COLO668 (cell line): ENCODE results near the gene CACNB1.

Experiments used
- DNase-seq: peaks from one replicate; lab custom pipeline; 2025; ENCODE audit not compliant: unreplicated experiment; lab: John Stamatoyannopoulos, UW

The CACNB1 gene

DNA sequence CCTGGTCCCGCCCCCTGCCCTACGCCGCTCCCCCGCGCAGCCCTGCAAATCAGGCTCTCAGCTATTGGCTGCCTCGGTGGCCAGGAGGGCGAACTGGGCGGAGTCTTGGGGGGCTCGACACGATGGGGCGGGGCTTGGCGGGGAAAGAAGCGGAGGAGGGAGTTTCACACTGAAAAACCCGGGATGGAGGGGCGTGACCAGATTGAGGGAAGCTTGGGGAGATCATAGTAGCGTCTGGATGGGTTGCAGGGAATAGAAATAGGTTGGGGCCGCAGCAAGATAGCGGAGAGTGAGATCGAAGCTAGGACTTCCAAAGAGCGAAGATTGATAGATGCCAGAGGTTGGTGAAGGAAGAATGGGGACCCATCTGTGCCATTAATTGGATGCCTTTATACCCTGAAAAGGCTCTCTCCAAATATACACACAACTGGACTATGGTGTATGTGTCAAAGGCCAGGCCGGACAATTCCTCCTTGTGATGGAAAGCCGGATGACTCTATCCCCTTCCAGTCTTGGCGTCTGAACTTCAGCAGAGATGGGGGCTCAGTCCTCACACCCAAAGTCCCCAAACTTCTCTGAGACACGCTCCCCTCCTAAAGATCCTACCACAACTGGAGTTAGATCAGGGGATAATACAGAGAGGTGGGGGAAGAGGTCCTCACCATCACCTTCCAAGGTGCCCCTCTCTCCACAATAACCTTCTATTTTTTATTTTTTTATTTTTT, 28.7 kb upstream of the CACNB1 start:
- no peak for DNase-seq

DNA sequence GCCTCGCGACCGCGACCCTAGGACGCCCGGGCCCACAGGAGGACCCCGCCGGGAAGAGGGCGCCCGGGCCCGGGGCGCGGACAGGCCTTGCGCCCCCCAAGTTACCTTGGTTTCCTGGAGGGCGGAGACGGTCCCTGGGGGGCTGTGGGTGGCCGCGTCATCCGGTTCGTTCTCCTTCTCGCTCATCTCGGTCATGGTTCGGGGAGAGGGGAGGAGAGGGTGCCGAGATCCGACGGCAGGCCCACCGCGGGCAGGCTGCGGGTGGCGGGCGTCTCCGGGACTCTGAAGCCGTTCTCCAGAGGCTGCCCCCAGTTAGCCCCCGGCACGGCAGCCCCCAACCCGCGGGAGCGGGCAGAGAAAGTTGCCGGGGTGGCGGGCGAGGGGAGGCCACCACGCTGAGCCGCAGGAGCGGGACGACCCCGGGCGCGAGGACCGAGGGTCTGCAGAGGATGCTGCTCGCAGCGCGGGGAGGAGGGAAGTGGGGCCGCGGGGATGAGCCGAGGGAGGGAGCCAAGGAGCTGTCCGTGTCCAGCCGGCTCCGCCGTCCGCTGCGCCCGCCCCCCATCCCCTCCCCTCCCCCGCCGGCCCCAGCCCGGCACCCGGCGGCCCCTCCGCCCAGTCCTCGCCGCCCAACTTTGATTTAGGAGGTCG, 28.0 kb upstream of the CACNB1 start, which contains the start of gene STAC2:
STAC2 (minus strand) TSS at position 638 of the 651 bp plus-strand sequence; CDS start at position 195, 443 bp downstream.
- DNase-seq, result no peak

DNA sequence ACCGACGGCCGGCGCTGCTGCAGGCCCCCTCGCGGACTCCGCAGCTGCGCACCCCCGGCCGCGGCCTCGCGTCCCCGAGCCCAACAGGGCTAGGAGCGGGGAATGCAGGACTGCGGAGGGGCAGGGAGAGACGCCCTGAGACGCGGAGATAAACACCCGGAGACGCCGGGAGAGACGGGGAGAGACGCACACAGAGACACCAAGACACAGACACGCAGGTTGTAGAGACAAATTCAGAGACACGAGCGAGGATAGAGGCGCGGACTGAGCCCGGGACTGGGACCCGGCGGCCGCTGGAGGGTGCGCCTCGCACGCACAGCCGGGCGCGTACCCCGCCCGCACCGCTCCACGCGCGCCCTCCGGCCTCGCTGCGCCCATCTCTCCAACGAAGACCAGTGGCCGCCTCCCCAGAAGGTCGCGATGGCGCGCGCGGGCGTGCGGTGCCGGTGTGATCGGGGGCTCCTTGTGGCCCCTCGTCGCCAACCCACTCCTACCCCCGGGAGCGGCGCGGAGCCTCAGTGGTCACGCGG, 27.4 kb upstream of the CACNB1 start:
- no peak for DNase-seq

DNA sequence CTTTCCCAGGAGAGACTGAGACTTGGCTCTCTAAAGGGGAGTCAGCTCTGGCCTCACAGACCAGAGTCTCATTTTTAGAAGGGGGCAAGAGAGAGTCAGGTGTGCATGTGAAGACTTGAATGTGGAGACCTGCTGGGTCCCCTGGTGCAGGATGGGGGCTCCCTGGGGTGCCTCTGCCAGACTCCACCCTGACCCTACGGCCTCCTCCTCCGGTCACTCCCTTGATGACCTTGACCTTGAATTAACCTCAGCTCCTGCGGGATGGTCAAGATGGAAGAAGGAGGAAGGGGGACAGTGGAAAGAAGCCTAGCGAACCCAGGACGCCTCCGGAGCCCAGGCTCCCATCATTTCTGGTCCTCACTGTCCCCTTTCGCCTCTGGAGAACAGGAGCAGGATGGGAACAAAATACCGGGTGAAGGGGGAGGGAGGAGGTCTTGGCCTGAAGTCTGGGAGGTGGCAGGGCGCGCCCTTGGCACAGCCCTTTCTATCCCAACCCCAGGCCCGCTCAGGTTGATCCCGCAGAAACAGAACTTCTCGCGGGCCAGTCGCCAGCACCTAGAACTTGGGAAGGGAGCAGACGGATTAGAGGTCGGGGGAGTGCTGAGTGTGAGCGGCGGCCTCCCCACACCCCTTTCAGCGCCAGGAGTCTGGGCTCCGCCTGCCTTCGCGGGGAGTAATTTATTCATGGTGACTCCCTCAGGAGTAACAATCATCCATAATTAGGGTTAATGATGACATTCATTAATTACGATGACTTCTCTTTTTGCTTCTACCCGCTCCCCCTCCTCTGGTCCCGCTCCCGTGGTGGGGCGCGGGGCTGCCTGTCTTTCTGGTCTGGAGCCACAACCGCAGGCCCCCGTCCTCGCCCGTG, 26.7 kb upstream of the CACNB1 start:
- DNase-seq, result no peak

DNA sequence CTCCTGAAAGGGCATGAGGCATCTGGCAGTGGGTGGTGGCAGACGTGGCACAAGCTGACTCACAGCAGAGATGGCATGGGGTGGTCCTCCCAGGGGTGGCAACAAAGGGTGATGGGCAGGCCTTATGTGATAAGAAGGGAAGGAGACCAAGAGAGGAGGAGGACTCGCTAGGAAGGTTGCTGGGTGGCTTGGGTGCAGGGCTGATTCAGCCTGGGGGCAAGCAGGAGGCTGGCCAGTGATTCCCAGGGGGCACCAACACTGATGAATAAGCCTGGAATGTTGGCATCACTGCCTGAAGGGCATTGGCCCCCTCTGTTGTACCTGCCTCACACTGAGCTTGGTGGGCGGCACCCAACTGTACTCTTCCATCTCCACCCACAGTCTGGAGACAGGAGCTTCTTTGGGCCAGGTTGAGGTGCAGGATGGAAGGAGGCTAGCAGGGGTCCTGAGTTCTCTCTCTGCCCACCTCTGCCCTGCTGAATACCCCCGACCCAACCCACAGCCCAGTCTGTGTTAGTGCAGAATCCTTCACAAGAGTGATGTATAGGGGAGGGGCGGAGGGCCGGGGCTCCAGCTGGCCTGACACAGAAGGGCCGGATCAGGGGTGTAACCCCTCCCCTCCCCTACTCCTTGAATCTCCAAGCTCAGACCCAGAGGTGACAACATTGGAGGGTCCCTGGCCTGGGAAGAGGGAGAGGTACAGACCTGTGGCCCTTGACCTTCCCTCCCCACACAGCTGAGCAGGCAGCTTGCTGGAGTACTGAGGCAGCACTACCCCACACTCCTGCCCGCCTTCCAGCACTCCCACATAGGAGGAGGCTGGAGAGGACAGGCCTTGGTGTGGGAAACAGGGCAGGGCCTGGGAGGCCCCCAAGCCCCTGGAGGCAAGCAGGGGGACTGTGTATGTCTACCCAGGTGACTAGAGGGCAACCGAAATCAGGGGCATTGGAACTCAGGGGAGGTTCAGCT, 25.7 kb upstream of the CACNB1 start:
- DNase-seq, result no peak

DNA sequence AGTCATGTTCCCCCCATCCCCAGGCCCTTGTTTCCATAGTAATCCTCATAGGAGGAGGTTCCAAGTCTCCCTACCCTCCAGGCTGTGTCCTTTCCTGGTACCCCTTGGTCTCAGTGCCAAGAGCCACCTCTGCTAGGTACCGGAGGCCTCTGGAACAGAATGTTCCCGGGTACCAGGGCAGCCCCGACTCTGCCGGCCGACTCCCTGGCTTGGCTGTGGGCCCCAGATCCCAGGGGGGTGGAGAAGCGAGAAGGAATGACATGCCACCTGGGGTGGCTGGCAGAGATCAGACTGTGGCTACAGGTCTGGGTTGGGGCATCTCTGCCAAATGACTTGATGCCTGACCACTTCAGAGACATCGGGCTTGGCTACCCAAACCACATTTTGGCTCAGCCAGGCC, 24.7 kb upstream of the CACNB1 start:
- no peak for DNase-seq

DNA sequence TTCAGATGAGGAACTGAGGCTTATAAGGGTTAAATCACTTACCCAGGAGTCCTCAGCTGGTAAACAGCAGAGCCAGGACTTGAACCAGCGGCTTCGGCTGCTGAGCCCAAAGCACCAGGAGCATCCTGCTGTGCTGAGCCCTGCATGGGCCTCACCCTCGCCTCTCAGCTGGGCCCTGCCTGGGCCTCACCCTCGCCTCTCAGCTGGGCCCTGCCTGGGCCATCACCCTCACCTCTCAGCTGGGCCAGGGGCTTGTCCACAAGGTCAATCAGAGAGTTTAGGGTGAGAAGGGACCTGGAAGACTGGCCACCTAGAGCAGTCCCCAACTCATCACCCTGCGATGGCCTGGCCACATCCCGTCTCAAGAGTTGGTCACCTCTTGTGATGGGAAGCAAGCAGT, 24.1 kb upstream of the CACNB1 start:
- no peak for DNase-seq

DNA sequence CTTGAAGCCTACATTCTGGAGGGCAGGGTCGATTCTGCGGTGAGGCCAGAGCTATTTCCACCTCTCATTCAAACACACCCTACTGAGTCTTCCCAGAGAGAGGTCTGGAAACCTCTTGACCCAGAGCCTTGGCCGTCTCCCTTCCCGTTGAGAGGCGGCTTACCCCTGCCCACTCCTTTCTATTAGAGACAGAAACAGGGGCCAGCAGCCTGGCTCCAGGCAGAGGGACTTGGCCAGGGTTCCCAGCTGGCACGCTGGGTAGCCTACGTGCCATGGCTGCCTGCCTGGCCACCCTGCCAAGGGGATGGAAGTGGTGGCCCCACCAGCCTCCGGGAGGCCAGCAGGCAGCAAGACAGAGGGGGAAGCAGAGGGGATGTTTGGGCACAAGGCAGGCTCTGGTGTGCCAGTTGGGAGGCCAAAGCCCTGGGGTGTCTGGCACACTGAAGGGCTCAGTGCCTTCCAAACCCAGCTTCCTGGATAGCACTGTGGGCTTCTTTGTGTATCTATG, 22.2 kb upstream of the CACNB1 start:
- DNase-seq, result no peak

DNA sequence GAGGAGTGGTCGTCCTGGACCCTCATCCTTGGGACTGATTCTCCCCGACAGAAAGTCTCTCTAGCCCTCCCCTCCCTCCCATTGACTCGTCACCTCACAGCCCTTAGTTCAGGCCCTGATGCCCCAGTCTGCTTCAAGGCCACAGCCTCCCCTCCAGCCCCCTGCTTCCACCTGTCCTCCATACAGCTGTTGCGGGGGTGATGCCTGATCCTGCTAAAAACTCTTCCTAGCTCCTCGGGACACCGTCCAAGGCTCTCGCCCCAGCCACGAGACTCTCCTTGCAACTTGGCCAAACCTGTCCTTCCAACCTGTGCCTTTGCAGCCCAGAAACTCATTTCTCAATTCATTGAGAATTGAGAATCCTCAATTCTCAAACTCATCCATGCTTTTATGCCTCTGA, 21.4 kb upstream of the CACNB1 start:
- DNase-seq, result no peak

DNA sequence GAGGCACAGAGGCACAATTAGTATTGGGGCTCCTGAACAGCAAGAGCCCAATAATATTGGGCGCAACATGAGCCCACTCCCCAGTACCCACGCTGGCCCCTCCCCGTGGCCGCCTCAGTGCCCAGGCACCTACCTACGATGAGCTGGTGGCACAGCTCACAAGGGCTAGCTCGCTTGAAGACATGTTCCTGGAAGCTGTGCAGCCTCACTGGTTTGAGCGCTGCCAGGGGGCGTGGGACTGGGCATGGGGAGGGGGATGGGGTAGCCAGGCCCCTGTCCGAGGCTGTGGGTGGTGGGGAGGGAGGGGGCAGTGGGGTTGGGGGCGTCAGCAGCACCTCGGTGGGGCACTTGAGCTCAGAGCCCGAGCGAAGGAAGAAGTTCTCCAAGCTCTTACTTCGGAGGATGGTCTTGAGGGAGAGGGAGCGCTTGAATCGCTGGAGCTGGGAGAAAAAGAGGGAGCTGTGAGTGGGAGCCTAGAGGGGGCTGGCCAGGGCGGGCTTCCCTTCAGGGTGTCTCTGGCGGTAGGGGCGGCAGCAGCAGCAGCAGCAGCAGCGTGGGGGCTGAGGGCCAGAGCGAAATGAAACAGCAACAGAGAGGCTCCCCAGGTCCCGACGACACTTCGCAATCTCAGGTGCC, 20.4 kb upstream of the CACNB1 start:
- DNase-seq, result no peak

DNA sequence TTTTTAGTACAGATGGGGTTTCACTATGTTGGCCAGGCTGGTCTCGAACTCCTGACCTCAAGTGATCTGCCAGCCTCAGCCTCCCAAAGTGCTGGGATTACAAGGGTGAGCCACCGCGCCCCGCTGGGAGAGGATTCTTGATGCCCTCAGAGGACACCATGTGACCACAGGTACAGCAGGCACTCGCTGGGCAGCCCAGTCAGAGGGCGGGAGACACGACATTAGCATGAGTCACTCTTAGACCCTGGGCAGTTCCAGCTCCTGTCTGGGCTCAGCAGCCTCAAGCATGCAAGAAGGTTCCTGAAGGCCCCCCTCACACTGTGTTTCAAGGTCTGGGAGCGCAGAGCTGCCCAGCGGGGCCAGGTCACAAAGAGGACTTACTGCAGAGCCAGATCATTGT, 16.4 kb upstream of the CACNB1 start:
- peak; percentile 2 for DNase-seq

DNA sequence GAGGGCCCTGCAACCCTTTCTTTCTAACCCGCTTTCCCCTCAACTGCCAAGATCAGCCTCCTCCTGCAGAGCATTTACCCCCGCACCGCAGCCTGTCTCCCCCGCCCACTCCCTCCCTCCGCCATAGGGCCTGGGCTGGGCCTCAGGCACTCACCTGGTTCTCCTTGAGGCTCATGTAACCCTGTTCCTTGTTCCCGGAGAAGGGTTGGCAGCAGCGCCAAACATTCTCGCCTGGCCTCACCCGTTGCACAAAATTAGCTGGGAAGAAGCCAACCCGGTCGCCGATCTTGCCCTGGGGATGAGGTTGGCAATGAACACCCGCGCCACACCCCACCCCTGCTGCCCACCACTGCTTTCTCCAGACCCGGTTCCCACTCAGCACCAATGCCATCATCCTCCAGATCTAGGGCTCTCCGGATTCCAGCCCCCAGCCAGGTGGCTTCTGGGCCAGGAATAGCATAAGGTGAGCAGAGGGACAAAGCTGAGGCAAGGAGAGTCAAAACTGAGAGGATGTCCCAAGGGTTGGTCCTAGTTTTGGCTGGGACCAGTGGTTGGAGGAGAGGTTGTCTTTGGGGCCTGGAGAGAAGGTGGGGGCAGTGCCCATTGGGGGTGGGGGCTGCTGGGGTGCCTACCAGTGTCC, 15.5 kb upstream of the CACNB1 start:
- no peak for DNase-seq

DNA sequence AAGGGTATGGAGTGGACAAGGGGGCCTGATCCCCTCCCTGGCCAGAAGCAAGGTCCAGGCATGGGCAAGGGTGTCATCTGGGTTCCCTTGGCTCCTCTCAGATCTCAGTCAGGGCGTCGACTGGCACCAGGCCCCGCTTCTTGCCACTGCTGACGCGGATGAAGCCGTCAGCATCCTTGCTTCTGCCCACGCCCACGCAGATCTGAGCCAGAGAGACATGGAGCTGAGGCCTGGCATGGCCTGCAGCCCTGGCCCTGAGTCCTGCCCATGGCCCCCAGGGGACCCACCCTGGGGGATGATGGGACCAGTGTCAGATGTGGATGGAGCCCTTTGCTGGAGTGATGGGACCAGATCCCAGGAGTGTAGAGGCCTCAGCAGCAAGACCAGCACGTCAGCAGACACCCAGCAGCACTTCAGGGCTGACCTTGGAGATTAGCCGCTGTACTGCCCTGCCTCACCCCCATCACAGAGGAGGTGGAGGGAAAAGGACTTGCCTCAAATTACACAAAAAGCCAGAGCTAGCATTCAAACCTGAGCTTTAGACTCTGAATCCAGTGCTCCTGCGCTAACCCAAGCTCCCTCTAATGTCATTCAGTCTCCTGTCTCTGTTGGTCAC, 14.8 kb upstream of the CACNB1 start:
- DNase-seq, result no peak

DNA sequence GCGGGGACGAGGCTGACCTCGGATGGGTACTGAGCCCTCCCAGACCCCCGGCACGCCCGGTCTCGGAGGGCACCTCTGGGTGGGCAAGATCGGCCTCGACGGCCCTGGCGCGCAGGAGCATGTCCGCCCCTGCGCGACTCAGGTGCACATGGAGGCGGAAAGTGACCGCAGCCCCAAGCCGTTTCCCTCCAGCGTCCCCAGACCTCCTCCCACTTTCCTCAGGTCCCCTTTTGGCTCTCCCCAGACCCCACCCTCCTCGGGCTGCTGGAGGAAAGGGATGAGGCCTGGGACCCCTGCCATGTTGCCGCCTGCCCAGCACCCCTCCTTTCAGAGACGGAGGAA, 12.6 kb upstream of the CACNB1 start:
- no peak for DNase-seq

DNA sequence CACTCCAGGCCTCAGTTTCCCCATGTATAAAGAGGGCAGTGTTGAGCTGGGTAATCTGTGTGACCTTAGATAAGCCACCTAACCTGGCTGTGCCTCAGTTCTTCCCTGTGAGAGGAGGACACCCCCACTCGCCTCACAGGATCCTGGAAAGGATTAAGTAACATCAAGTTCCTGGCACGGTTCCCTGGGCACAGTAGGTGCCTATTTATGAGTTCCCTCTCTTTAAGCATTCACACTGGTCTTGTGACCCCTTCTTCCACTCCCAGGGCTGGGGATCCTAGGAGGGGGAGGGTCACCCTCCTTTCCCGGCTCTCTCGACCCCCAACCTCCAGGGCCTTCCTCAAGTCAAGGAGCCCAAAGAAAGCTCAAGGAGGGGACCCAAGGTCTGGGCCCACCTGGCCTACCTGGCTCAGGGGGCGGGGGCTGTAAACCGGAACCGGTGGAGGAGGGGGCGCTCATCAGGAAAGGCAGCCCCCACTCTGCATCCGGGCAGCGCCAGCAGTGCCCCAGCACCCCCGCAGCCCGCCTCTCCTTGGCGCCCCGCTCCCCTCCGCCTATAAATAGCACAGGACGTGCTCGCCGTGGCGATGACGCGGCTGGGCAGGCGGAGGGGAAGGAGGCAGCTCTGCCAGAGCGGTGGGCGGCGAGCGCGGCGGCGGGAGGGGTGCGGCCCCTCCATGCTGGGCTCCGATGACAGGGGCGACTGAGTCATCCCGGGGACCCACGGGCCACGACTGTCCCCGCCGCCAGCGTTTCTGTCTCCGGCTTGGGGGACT, 12.0 kb upstream of the CACNB1 start:
- DNase-seq, result peak; percentile 20

DNA sequence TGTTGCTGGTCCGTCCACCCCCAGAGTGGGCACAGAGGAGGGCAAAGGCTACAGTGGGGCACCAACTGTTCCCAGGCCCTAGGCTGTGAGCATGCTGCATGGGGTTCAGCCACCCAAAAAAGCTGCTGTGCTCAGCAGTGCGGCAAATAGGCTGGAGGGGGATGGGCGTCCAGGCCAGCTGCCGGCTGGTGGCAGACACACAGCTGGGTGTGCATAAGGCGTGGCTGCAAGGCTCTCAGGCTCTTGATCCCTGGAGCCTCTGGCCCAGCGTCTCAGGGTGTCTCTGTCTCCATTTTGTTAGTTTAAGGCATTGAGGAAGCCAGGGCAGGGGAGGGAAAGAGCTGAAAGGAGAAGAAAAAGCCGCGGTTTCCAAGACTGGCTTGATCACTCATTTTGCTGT, 11.4 kb upstream of the CACNB1 start:
- DNase-seq, result peak; percentile 74

DNA sequence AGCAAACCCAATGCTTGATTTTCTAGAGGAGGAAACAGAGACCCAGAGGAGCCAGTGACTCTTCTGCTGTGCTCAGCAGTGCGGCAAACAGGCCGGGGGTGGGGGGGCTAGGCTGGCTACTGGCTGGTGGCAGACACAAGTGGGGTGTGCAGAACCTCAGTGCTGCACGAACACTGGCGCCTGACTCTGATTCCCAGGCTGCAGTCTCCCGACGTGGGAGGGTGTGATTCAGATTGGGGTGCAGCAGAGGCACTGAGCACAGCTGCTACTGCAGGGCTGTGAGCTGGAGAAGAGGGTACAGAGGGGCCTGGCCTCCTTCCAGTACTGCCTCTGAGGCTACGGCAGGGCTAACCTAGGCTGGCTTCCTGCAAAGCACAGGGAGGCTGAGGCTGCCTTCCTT, 10.7 kb upstream of the CACNB1 start:
- DNase-seq, result no peak

DNA sequence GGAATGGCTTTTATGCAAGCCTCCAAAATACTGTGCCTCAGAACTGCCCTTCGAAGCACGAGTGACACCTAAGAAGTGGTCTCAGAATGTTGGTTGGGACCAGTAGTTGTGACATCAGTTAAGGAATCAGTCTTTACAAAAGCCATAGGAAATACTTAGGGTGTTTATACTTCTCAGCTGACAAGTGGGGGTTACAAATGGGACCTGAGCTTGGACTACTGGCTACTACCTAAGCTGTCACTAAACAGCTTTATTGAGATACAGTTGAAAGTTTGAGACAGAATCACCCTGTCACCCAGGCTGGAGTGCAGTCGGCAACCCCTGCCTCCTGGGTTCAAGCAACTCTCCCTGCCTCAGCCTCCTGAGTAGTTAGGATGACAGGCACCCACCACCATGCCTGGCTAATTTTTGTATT, 7.7 kb upstream of the CACNB1 start:
- DNase-seq, result no peak
